Calu3 (cell line): Measurements from ENCODE around the gene MYO1G. TPM values are rescaled to one million over a fixed set of nuclear protein-coding genes. Genes with fewer than 3 reads are reported as not detected.

Experiments used
- BruUV-seq: library from RNA; stranded (reverse); fragments of 400-500 nt; replicated peaks from 2 replicates; lab custom pipeline; 2021; lab: Mats Ljungman, UMichigan
- CTCF ChIA-PET: fragments of 300-600 bp; sonication (Branson Sonifier 250); formaldehyde crosslinking; loops from one replicate; lab custom pipeline; 2022; ENCODE audit warnings: antibody characterized with exemption; lab: Charles Lee
- DNase-seq: peaks from one replicate; pipeline ENCODE4 v3.0.0; 2022
- H3K27ac Mint-ChIP-seq: one replicate; pipeline ENCODE4 v1.8.0; 2022; ENCODE audit warnings: mixed read lengths; ENCODE audit not compliant: unreplicated experiment
- H3K27me3 Mint-ChIP-seq: one replicate; pipeline ENCODE4 v1.8.0; 2022; ENCODE audit warnings: mixed read lengths; ENCODE audit not compliant: unreplicated experiment
- H3K36me3 Mint-ChIP-seq: one replicate; pipeline ENCODE4 v1.8.0; 2022; ENCODE audit warnings: mild to moderate bottlenecking, moderate library complexity, mixed read lengths; ENCODE audit not compliant: insufficient read depth, unreplicated experiment
- H3K4me1 Mint-ChIP-seq: one replicate; pipeline ENCODE4 v1.8.0; 2022; ENCODE audit warnings: mild to moderate bottlenecking, low read depth, mixed read lengths; ENCODE audit not compliant: unreplicated experiment
- H3K4me3 Mint-ChIP-seq: one replicate; pipeline ENCODE4 v1.8.0; 2022; ENCODE audit warnings: mild to moderate bottlenecking, low read depth, moderate library complexity, mixed read lengths; ENCODE audit not compliant: unreplicated experiment
- H3K9me3 Mint-ChIP-seq: one replicate; pipeline ENCODE4 v1.8.0; 2022; ENCODE audit warnings: low read depth, mixed read lengths; ENCODE audit not compliant: unreplicated experiment
- CTCF ChIP-seq: fragments of 200-600 bp; IDR thresholded peaks from one replicate; pipeline ENCODE4 v1.8.0; 2022; ENCODE audit warnings: antibody characterized with exemption; ENCODE audit not compliant: unreplicated experiment
- intact Hi-C: fragments of 100-400 bp; cut with micrococcal nuclease; formaldehyde crosslinking; loops from one replicate; pipeline ENCODE4 v1.10.0; 2022; ENCODE audit not compliant: unreplicated experiment
- total RNA-seq: library from RNA; stranded (reverse); gene quantifications from 2 replicates; pipeline ENCODE4 v1.2.3, GENCODE V29; 2022

Gene MYO1G
- total RNA-seq, 1 experiment from 2014 or later, result 0.33 TPM

- no TSS peak for BruUV-seq
- Mint-ChIP-seq H3K27ac (peak overlapping the region; percentile 53), H3K4me1 (peaks cover 22% of the 10 kb centered on the region), H3K9me3 (no peaks in the 10 kb centered on the region), H3K4me3 (peak overlapping the region; percentile 71), H3K27me3 (no peaks in the 10 kb centered on the region), H3K36me3 (peaks cover 29% of the 10 kb centered on the region)
- CTCF ChIA-PET, result interaction anchor here (0.7 to 2.3 kb wide), 4 partner anchors 28 to 761 kb away, joined by 4 to 21 read pairs (median 6); partner anchors contain the start of gene TBRG4
- DNase-seq, result no peak
- no peak for TF ChIP-seq CTCF
- intact Hi-C loops, result loop anchor here (5.0 kb wide), 1 partner anchor 110 kb away; the partner anchor contains the start of gene TBRG4
Observed at GRCh38 chr7:45001826-45002225, 23.0 kb upstream of the MYO1G start.

DNA sequence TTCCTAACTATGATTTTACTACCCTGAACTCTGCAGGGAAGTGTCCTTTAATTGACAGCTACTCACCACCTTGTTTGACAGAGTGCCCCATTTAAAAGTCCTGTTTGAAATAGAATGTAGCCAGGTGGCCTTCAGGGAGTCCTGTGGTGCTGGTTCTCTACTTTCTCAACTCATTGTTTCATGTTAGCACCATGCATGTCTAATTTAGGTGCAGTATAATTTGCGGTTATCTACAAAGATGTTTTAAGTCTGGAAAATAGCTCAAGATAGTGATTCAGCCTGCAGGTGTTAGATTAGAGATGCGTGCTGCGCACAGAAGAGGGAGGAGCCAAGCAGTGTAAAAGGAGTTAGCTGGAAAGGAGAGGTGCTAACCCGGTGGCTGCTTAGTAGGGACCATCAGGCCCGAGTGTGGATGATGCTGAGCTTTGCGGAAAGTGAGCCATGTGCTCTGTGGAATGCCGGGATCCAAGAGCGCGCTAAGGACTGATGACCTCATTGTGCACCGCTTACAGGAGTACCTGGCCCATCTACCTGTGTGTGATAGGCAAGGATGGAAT lies 22.4 kb upstream of the MYO1G start:
- peak overlapping the region; percentile 71 for H3K4me3 Mint-ChIP-seq
- H3K36me3 Mint-ChIP-seq, result peaks cover 29% of the 10 kb centered on the region
- no peaks in the 10 kb centered on the region for H3K27me3 Mint-ChIP-seq
- TSS peak; percentile 66 for BruUV-seq
- H3K4me1 Mint-ChIP-seq, result peaks cover 27% of the 10 kb centered on the region
- peak; percentile 54 for DNase-seq
- no peaks in the 10 kb centered on the region for H3K9me3 Mint-ChIP-seq
- CTCF ChIA-PET, result interaction anchor here (0.5 to 2.3 kb wide), 5 partner anchors 27 to 792 kb away, joined by 3 to 21 read pairs (median 5); partner anchors contain the start of gene TBRG4
- no peak for TF ChIP-seq CTCF
- peak overlapping the region; percentile 53 for H3K27ac Mint-ChIP-seq
- intact Hi-C loops, result loop anchor here (5.0 kb wide), 1 partner anchor 111 kb away; the partner anchor contains the start of gene TBRG4

DNA sequence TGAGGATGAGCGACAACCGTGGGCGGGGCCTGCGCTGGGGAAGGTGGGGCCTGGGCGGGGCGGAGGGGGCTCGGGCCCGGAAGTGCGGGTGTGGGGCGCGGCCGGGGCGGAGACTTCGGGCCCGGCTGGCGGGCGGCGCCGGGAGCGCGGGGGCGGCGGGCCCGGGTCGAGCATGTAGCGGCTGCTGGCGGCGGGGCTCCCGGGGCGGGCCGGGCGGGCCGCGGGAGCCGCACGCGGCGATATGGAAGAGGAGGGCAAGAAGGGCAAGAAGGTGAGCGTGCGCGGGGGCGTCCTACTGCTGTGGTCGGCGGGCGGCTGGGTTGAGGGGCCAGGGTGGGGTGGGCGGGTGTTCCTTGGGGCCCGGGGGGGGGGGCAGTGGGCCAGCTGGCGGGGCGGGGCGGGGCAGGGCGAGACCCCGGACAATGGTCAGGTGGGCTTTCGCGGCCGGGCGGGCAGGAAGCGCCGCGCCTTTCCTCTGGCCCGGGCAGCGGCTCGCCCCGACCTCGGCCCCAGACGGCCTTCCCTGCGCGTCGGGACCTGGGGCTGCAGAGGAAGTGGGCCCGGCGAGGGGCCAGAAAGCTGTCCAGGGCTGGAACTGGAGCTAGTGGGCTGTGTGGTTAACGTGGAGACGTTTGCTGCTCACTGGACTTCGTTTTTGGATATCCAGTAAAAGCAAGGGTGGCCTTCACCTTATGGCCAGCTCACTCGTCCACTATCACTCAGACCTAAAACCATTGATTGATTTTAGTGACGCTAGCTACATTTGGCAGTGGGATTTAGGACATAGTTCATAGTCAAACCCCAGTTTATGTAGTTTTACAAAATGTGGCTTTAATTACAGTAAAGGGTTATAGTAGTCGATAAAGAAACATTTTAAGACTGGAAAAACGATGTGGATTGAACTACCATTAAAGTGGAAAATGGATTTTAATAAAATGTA lies 21.5 kb upstream of the MYO1G start, which contains the start of gene CCM2:
Gene CCM2, plus strand, starts transcription at position 109 of the 940 bp plus-strand sequence. Its CDS starts 133 bp downstream, at position 242.
- CTCF ChIA-PET, result interaction anchor here (0.5 to 2.3 kb wide), 22 partner anchors 11 to 870 kb away, joined by 3 to 21 read pairs (median 4); partner anchors contain the start of genes PURB and TBRG4
- no peak for TF ChIP-seq CTCF
- peaks cover 36% of the 10 kb centered on the region for H3K4me1 Mint-ChIP-seq
- H3K27me3 Mint-ChIP-seq, result no peaks in the 10 kb centered on the region
- peak within 1 kb of the TSS; percentile 71 for H3K4me3 Mint-ChIP-seq
- intact Hi-C loops, result loop anchor here (5.0 kb wide), 1 partner anchor 112 kb away; the partner anchor contains the start of gene TBRG4
- no peaks in the 10 kb centered on the region for H3K9me3 Mint-ChIP-seq
- peaks cover 29% of the 10 kb centered on the region for H3K36me3 Mint-ChIP-seq
- no TSS peak for BruUV-seq
- H3K27ac Mint-ChIP-seq, result peak within 1 kb of the TSS; percentile 60
- DNase-seq, result peak; percentile 53
